GM15510 (cell line): ENCODE results near the gene RALGPS1.

Experiments used
- POLR2A ChIP-seq: IDR thresholded peaks from 3 replicates; pipeline ENCODE4 v1.6.1; 2011; ENCODE audit warnings: borderline replicate concordance; ENCODE audit not compliant: insufficient read length; ENCODE audit errors: extremely low read depth

Gene RALGPS1

GRCh38 chr9:127172066-127172707, 257.6 kb downstream of the RALGPS1 start:
- no peak for TF ChIP-seq POLR2A

GRCh38 chr9:127173063-127173462, 258.5 kb downstream of the RALGPS1 start:
- no peak for TF ChIP-seq POLR2A

DNA sequence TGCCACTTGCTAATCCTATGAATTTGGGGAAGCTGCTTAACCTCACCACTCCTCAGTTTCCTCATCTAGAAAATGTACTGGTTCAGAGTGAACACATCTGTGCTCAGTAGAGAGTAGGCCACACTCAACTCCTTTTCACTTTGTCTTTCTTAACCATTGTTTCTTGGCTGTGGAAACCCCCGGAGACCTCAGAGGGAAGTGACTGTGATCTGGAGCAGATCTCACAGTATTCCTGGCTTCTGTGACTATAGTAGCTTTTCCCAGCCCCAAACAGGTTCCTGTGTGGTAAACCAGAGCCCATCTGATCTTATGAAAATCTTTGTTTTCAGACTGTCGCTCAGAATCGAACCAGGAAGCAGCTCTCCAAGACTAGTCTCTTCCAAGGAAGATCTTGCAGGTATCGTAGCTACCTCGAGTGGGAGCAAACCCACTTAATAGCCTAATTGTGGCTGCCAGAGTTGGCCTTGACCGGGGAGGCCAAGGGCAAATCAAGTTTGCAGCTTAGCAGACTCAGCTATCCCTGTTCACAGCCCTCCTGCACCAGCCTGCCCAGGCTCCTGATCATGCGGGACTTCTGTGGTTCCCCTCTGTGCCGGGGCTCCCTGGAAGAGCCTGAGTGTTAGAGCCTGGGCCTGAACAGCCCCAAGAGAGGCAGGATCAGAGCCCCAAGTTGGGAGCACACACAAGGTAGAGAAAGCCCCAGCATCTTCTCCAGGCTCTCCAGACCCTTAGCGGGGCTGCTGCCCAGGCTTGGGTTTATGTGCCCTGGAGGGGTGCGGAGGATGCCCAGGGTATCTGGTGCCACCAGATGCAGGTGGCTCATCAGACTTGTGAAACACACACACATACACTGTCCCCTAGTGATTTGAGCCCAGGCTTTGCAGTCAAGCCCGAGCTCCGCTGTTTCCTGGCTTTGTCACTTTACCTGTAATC, 260.1 kb downstream of the RALGPS1 start:
- TF ChIP-seq POLR2A: no peak

- no peak for TF ChIP-seq POLR2A
These were observed 260.7 kb downstream of the RALGPS1 start for GRCh38 chr9:127175319-127175715.

- TF ChIP-seq POLR2A: no peak
These were observed 261.2 kb downstream of the RALGPS1 start for GRCh38 chr9:127175764-127176163.

- no peak for TF ChIP-seq POLR2A
These were observed 262.0 kb downstream of the RALGPS1 start for GRCh38 chr9:127176631-127177030.

GRCh38 chr9:127177231-127177630, 262.6 kb downstream of the RALGPS1 start:
- no peak for TF ChIP-seq POLR2A

GRCh38 chr9:127177665-127178265, 263.2 kb downstream of the RALGPS1 start:
- no peak for TF ChIP-seq POLR2A

GRCh38 chr9:127178686-127179632, 264.4 kb downstream of the RALGPS1 start:
- TF ChIP-seq POLR2A: no peak

- TF ChIP-seq POLR2A: no peak
These were observed 265.3 kb downstream of the RALGPS1 start for GRCh38 chr9:127179633-127180441.

GRCh38 chr9:127180457-127181314, 266.1 kb downstream of the RALGPS1 start:
- TF ChIP-seq POLR2A: no peak

DNA sequence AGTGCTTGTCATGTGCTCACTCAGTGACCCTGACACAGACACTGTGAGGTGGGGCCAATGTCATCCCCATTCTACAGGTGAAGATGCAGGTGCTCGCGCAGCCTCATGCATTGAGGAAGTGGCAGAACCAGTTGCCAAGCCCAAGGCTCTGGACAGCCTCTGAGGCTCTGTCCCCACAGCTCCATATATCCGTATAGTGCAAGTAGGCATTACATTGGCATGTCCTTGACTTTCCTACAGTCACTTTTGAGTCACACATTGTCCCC, 266.7 kb downstream of the RALGPS1 start:
- no peak for TF ChIP-seq POLR2A
